GM19372 (cell line): ENCODE data around the gene EGLN2.
"Not testable (repeated sequence)": the region's sequence is repeated elsewhere in the genome, so short reads cannot be mapped to it uniquely, and the experiment has no call there.

ENCODE experiments used
- ATAC-seq: cut with Tn5 transposase; IDR thresholded peaks from one replicate; pipeline ENCODE4 v1.9.1; 2021; ENCODE audit warnings: mild to moderate bottlenecking, low read depth, moderate library complexity; ENCODE audit not compliant: unreplicated experiment

The EGLN2 gene

DNA sequence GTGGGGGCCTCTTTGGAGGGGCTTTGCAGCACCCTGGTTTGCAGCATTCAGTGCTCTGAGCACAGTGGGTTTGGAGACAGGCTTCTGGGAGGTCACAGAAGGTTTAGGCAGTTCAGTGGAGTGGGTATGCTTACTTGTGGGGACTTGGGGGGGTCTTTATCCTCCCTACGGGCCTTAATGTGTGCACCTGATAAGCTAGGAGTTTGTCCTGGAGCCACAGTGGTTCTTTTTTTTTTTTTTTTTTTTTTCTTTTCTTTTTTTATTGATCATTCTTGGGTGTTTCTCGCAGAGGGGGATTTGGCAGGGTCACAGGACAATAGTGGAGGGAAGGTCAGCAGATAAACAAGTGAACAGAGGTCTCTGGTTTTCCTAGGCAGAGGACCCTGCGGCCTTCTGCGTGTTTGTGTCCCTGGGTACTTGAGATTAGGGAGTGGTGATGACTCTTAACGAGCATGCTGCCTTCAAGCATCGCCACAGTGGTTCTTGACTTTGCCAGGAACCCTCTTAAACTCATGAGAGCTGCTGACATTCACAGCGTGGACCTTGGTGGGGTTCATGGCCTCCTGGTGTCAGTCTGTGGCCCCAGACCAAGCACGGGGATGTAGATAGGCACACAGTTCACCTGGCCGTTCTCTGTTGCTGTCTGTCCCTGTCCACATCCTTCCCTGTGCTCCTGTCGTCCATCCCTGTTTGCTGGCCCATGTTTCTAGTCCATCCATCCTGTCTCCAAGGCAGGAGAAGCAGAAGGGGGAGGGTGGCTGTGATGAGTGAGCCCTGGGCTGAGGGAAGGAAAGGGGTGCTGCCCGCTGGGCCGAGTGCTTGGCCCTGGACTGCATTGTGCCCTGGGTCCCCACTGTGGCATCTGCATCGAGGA is 2.7 kb downstream of the EGLN2 start:
- no peak for ATAC-seq

DNA sequence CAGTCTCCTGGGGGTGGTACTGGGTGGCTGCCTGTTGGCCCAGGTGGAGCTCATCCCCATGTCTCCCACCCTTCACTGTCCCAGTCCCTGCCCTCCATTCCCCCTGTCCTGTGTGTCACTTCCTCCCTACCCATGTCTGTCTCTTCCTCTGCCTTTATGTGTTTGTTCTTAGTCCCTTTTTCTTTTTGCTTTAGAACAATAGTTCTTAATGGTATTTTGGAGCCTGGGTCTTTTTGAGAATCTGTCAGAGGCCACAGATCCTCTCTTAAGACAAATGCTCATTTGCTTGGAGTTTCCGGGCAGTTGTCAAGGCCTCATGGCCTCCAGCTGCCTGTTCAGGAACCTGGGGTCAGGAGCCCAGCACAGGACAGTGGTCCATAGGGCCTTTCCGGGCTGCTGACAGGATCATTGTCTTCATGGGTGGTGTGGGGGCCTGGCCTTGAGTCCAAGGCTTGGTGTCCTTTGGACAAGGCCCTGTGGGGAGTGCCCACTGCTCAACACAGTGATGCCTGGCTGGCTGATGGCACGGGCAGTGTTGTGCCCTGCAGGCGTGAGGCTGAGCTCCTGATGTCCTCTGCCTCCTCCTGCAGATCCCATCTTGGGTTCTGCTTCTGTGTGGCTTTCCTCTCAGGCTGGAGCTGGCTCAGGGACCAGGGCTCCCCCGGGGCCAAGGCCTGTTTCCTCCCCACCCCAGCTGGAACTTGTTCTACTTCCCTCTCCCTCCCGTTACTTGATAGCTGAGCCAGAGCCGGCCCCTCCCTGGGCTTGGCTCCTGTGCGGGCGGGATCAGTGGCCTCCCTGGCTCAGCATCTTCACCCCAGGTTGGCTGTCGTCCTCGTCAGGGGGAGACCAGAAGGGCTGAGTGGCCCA is 3.5 kb downstream of the EGLN2 start:
- no peak for ATAC-seq

- no peak for ATAC-seq
These were observed 4.3 kb downstream of the EGLN2 start for GRCh38 chr19:40803170-40803856.

DNA sequence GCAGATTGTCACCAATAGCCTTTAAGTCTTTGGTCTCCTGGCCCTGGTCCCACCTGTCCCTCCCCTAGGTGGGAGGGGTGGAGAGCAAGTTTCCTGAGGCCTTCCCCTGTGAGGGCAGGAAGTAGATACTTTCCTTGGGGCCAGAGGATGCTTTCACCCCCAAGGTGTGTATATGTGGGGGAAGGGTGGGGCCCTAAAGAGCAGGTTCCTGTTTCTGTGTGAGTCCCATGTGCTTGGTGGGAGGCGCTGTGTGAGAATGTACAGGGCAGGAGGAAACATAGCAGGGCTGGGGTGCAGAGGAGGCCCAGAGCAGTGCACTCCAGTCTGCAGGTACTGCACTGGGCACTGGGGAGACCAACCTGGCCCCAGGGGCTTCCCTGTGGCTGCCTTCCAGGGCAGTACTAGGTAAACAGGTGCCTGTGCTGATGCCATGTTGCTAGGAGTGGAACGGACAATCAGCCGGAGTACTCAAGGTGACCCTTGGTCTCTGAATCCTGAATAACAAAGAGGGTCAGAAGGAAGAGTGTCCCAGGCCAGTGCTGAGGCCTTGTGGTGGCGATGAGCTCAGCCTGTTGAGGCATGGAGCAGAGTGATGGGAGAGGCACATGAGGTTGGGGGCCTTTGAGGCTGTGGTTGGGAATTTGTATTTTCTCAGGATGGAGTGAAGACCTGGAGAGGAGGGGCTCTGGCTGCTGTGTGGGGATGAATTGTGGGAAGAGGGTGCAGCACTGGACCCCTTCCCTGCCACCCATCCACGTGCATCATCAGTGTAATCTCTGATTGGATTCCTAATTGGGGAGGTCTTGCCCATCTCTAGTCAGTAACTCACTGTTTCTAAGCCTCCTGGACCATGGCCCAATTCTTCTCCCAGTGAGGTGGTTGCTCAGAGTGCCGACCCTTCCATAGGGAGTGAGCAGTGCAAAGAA is 5.1 kb downstream of the EGLN2 start:
- no peak for ATAC-seq

GRCh38 chr19:40804783-40805242 is 5.8 kb downstream of the EGLN2 start:
- ATAC-seq: no peak

GRCh38 chr19:40805258-40805868 is 6.4 kb downstream of the EGLN2 start:
- no peak for ATAC-seq

GRCh38 chr19:40806423-40807146 is 7.6 kb downstream of the EGLN2 start:
- no peak for ATAC-seq

DNA sequence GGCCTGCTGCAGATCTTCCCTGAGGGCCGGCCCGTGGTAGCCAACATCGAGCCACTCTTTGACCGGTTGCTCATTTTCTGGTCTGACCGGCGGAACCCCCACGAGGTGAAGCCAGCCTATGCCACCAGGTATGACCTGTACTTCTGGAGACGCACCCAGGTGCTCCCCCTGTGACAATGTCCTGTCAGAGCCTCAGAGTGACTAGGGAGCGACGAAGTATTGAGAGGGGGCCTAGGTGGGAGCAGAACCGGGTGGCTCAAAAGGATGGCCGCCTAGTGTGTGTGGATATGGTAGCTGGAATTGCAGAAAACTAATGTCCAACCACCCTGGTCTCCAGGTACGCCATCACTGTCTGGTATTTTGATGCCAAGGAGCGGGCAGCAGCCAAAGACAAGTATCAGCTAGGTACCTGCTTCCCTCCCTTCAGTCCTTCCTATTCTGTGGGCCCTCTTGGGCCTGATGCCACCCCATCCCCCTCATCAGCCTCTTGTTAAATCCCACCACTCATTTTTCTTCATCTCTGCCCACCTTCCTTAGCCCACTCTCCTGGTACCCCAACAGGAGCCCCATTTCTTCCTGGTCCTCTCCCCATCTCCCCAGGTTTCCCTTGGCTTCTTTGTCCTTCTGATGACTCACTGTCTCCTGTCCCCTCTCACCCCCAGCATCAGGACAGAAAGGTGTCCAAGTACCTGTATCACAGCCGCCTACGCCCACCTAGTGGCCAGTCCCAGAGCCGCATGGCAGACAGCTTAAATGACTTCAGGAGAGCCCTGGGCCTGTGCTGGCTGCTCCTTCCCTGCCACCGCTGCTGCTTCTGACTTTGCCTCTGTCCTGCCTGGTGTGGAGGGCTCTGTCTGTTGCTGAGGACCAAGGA is 8.4 kb downstream of the EGLN2 start:
- ATAC-seq: no peak

DNA sequence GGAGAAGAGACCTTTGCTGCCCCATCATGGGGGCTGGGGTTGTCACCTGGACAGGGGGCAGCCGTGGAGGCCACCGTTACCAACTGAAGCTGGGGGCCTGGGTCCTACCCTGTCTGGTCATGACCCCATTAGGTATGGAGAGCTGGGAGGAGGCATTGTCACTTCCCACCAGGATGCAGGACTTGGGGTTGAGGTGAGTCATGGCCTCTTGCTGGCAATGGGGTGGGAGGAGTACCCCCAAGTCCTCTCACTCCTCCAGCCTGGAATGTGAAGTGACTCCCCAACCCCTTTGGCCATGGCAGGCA is 9.0 kb downstream of the EGLN2 start:
- no peak for ATAC-seq

DNA sequence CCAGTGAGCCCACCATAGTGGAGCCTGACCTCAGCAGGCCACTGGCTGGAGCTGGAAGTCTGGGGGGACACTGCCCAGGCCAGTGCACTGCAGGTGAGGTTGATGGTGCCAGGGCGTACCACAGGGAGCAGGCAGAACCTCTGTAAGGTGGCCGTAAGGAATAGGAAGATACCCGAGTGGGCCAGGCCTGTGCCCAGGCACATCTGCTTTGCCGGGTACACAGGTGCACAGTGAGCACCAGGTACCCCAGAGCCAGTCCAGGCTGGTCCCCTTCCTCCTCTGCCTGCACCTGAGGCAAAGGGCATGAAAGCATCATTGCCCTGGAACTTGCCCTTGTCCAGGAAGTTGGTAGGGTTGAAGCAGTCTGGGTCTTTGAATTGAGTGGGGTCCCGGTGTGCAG is 9.5 kb downstream of the EGLN2 start:
- no peak for ATAC-seq

DNA sequence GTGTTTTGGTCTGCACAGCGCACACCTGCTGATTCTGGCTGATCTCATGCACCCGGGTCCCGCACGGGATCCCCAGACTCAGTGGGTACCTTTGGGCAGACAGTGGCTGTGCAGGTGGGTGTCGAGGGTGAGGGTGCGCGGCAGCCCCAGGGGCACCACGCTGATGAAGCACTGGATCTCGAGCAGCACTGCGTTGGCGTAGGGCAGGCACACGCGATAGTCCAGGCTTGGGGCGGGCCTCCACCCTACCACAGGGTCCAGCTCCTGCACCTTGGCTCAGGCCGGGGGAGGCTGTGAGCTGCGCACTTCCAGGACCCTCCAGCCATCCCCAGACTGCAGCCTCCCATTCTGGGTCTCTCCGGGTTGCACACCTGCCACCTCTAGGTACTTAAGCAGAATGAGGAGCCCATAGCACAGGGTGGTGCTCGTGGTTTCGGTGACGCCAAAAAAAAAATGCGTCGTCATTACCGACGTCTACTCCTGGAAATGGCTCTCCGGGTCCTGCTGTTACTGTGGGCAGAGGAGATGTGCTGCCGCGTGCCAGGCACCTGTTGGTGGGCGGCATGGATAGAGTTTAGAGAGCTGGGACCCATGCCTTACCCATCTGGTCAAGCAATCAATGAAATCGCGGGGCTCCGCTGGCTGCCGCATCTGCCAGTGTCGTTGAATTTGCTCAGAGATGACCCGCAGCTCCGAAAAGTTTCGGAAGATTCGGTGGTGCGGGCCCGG is 10.5 kb downstream of the EGLN2 start:
- no peak for ATAC-seq

DNA sequence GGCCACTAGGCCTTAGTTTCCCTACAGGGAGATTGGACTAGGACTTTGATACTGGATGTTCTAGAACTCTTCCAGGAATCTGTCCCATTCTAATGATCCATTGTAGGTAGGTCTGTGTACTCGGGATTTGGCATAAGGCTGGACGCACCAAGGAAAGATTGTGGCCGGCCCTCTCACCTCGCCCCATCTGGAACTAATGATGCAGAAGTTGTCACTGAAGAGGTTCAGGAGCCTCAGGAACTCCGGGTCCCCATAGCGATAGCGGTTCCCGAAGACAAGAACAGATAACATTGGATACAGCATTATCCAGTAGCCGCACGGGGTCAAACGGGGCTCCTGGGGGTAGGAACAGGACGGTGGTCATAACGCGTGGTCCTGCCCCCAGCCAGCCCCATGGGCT is 11.2 kb downstream of the EGLN2 start:
- ATAC-seq: no peak

- peak; percentile 59 for ATAC-seq
These were observed 11.8 kb downstream of the EGLN2 start for GRCh38 chr19:40810649-40811408.

GRCh38 chr19:40811478-40812341 is 12.7 kb downstream of the EGLN2 start:
- no peak for ATAC-seq

DNA sequence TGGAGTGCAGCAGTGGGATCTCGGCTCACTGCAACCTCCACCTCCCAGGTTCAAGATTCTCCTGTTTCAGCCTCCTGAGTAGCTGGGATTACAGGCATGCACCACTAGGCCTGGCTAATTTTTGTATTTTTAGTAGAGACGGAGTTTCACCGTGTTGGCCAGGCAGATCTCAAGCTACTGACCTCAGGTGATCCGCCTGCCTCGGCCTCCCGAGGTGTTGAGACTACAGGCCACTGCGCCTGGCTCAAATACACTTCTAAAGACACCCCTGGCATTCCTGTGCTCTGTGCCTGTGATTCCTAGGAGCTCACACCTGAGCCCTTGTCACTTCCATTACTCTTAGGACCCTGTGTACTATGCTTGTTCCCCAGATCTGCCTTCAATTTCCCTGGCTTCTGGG is 13.6 kb downstream of the EGLN2 start:
- ATAC-seq: not testable (repeated sequence)

GRCh38 chr19:40813182-40813581 is 14.2 kb downstream of the EGLN2 start:
- ATAC-seq: no peak
